ENCODE data around the gene DHDH.
"Not testable (repeated sequence)": the region's sequence is repeated elsewhere in the genome, so short reads cannot be mapped to it uniquely, and the experiment has no call there.

Gene DHDH

DNA sequence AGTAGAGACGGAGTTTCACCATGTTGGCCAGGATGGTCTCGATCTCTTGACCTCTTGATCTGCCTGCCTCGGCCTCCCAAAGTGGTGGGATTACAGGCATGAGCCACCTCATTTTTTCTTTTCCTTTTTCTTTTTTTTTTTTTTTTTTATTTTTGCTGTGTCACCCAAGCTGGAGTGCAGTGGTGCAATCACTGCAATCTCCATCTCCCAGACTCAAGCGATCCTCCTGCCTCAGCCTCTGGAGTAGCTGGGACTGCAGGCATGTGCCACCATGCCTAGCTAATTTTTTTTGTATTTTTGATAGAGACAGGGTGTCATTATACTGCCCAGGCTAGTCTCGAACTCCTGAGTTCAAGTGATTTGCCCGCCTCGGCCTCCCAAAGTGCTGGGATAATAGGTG, 31.2 kb upstream of the DHDH start:
- not testable (repeated sequence) for H3K9me3 ChIP-seq (ENCODE audit: control insufficient read depth, low read length); H3K27me3 ChIP-seq (ENCODE audit: control insufficient read depth, insufficient read depth, low read length); H3K36me3 ChIP-seq (ENCODE audit: control insufficient read depth, insufficient read depth, low read length); H3K4me3 ChIP-seq (ENCODE audit: low read length); H3K9ac ChIP-seq (ENCODE audit: low read length); H3K4me1 ChIP-seq (ENCODE audit: control insufficient read depth, insufficient read depth, low read length)

DNA sequence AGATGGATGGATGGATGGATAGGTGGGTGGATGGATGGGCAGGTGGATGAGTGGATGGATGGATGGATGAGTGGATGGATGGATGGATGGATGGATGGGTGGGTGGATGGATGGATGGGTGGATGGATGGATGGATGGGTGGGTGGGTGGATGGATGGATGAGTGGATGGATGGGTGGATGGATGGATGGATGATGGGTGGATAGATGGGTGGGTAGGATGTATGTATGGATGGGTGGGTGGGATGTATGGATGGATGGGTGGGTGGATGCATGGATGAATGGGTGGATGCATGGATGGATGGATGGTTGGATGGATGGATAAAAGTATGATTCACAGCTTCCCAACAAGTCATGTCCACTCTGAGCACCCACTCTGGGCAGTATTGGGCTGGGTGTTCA, 29.7 kb upstream of the DHDH start:
- H3K4me3 ChIP-seq (ENCODE audit: low read length); H3K9me3 ChIP-seq (ENCODE audit: control insufficient read depth, low read length); H3K36me3 ChIP-seq (ENCODE audit: control insufficient read depth, insufficient read depth, low read length); H3K4me1 ChIP-seq (ENCODE audit: control insufficient read depth, insufficient read depth, low read length); H3K27me3 ChIP-seq (ENCODE audit: control insufficient read depth, insufficient read depth, low read length); H3K9ac ChIP-seq (ENCODE audit: low read length): not testable (repeated sequence)

DNA sequence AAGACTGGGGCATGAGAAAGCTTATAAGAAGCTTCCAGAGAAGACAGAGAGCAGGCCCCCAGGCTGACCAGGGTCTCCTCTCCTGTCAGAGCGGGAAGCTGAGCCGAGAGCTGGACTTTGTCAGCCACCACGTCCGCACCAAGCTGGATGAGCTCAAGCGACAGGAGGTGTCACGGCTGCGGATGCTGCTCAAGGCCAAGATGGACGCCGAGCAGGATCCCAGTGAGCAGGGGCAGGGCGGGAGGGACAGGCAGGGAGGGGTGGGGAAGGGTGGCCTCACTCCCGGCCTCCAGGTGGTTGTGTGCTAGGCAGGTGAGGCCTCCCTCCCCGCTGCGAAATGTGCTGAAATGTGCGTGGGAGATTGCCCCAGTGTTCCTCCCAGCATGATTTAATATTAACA, 27.8 kb upstream of the DHDH start:
- no peaks in the 10 kb centered on the region for H3K9me3 ChIP-seq (ENCODE audit: control insufficient read depth, low read length)
- no peak overlapping the region for H3K4me3 ChIP-seq (ENCODE audit: low read length)
- no peak overlapping the region for H3K9ac ChIP-seq (ENCODE audit: low read length)
- H3K36me3 ChIP-seq (ENCODE audit: control insufficient read depth, insufficient read depth, low read length), result peaks cover 5% of the 10 kb centered on the region
- H3K27me3 ChIP-seq (ENCODE audit: control insufficient read depth, insufficient read depth, low read length), result no peaks in the 10 kb centered on the region
- H3K4me1 ChIP-seq (ENCODE audit: control insufficient read depth, insufficient read depth, low read length), result no peaks in the 10 kb centered on the region

DNA sequence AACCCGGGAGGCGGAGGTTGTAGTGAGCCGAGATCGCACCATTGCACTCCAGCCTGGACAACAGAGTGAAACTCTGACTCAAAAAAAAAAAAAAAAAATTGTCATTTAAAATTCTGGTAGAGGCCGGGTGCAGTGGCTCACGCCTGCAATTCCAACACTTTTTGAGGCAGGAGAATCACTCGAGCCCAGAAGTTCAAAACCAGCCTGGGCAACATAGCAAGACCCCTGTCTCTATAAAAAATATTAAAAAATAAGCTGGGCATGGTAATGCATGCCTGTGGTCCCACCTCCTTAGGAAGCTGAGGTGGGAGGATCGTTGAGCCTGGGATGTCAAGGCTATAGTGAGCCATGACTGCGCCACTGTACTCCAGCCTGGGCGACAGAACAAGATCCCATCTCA, 27.2 kb upstream of the DHDH start:
- Histone ChIP-seq H3K36me3 (ENCODE audit: control insufficient read depth, insufficient read depth, low read length) (peaks cover 11% of the 10 kb centered on the region), H3K27me3 (ENCODE audit: control insufficient read depth, insufficient read depth, low read length) (no peaks in the 10 kb centered on the region), H3K9me3 (ENCODE audit: control insufficient read depth, low read length) (no peaks in the 10 kb centered on the region), H3K9ac (ENCODE audit: low read length) (no peak overlapping the region), H3K4me3 (ENCODE audit: low read length) (no peak overlapping the region), H3K4me1 (ENCODE audit: control insufficient read depth, insufficient read depth, low read length) (no peaks in the 10 kb centered on the region)

DNA sequence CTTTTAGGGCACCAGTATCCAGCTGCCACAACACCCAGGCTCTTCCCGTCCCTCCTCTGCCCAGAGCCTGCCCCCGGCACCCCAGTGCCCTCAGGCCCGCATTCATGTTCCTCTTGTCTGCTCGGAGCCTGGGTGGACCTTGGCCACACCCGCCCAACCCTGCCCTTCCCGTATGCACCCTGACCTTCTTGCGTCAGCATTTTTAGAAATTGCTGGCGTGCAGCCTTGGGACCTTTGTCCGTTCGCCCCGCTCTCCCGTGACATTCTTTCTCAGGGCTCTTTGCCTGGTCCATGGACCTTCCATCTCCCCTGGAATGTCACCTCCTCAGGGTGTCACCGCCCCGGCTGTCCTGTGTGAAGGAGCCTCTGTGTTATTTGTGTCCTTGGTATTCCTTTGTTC, 25.8 kb upstream of the DHDH start:
- Histone ChIP-seq H3K27me3 (ENCODE audit: control insufficient read depth, insufficient read depth, low read length) (no peaks in the 10 kb centered on the region), H3K4me3 (ENCODE audit: low read length) (no peak overlapping the region), H3K36me3 (ENCODE audit: control insufficient read depth, insufficient read depth, low read length) (peaks cover 17% of the 10 kb centered on the region), H3K9me3 (ENCODE audit: control insufficient read depth, low read length) (no peaks in the 10 kb centered on the region), H3K4me1 (ENCODE audit: control insufficient read depth, insufficient read depth, low read length) (no peaks in the 10 kb centered on the region), H3K9ac (ENCODE audit: low read length) (no peak overlapping the region)

DNA sequence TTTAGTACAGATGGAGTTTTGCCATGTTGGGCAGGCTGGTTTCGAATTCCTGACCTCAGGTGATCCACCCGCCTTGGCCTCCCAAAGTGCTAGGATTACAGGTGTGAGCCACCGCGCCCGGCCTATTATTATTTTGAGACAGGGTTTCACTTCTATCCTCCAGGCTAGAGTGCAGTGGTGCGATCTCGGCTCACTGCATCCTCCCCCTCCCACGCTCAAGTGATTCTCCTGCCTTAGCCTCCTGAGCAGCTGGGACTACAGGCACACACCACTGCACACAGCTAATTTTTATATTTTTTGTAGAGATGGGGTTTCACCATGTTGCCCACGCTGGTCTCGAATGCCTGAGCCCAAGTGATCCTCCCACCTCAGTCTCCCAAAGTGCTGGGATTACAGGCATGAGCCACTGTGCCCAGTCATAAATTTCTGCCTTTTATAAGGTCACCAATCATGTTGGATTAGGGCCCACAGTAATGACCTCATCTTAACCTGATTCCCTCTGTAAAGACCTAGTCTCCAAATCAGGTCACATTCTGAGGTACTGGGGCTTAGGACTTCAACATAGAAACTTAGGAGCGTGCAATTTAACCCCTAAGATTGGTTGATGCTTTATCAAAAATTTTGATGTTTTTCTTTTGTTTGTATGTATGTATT, 23.9 kb upstream of the DHDH start:
- not testable (repeated sequence) for H3K9ac ChIP-seq (ENCODE audit: low read length); H3K9me3 ChIP-seq (ENCODE audit: control insufficient read depth, low read length); H3K27me3 ChIP-seq (ENCODE audit: control insufficient read depth, insufficient read depth, low read length); H3K4me3 ChIP-seq (ENCODE audit: low read length); H3K4me1 ChIP-seq (ENCODE audit: control insufficient read depth, insufficient read depth, low read length)
- peaks cover 17% of the 10 kb centered on the region for H3K36me3 ChIP-seq (ENCODE audit: control insufficient read depth, insufficient read depth, low read length)

DNA sequence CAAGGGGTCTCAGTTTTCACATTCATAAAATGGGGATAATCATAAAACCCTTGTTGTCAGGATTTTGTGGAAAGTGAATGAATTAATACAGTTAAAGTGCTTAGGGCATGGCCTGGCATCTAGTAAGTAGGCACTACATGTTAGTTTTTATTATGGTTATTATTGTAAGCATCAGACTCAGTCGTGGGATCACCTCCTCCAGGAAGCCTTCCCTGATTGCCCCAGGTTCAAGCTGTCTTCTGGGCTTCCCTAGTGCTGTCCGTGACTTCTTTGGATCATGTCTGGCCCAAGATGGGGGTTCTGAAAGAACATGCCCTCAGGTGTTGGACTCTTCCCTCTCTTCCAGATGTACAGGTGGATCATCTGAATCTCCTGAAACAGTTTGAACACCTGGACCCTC, 22.7 kb upstream of the DHDH start:
- H3K4me3 ChIP-seq (ENCODE audit: low read length), result no peak overlapping the region
- H3K9ac ChIP-seq (ENCODE audit: low read length), result no peak overlapping the region
- H3K4me1 ChIP-seq (ENCODE audit: control insufficient read depth, insufficient read depth, low read length), result no peaks in the 10 kb centered on the region
- H3K27me3 ChIP-seq (ENCODE audit: control insufficient read depth, insufficient read depth, low read length), result no peaks in the 10 kb centered on the region
- no peaks in the 10 kb centered on the region for H3K9me3 ChIP-seq (ENCODE audit: control insufficient read depth, low read length)
- peaks cover 12% of the 10 kb centered on the region for H3K36me3 ChIP-seq (ENCODE audit: control insufficient read depth, insufficient read depth, low read length)

DNA sequence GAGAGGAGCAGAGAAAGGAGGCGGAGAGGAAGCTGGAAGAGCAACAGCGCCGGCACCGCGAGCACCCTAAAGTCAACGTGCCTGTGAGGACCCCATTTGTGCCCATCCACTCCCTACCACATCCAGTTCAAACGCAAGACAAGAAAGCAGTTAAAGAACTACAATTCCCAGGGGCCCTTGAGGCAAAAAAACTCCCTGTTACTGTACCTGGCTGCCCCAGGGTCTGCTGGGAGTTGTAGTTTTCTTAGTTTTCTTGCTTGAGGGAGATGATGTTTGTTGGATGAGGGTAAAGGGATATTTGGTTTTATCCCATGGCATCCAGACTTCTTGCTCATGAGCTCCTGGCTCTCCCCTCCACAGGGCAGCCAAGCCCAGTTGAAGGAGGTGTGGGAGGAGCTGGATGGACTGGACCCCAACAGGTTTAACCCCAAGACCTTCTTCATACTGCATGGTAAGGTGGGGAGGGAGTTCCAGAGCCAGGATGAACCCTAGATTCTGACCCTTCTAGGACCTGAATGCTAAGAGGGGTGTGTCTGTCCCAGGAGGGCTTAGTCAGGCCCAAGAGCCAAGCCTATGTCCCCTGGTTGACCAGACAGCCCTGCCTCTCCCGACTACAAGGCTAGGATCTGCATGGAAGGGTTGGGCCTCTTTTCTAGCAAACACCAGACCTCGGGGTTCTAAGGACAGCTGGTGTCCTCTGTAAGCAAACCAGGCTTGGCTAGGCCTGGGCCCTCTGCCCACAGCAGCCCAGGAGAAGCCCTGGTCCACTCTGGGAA, 20.2 kb upstream of the DHDH start:
- H3K9me3 ChIP-seq (ENCODE audit: control insufficient read depth, low read length), result no peaks in the 10 kb centered on the region
- H3K4me1 ChIP-seq (ENCODE audit: control insufficient read depth, insufficient read depth, low read length), result no peaks in the 10 kb centered on the region
- H3K9ac ChIP-seq (ENCODE audit: low read length), result no peak overlapping the region
- H3K36me3 ChIP-seq (ENCODE audit: control insufficient read depth, insufficient read depth, low read length), result peaks cover 14% of the 10 kb centered on the region
- no peaks in the 10 kb centered on the region for H3K27me3 ChIP-seq (ENCODE audit: control insufficient read depth, insufficient read depth, low read length)
- H3K4me3 ChIP-seq (ENCODE audit: low read length), result no peak overlapping the region

DNA sequence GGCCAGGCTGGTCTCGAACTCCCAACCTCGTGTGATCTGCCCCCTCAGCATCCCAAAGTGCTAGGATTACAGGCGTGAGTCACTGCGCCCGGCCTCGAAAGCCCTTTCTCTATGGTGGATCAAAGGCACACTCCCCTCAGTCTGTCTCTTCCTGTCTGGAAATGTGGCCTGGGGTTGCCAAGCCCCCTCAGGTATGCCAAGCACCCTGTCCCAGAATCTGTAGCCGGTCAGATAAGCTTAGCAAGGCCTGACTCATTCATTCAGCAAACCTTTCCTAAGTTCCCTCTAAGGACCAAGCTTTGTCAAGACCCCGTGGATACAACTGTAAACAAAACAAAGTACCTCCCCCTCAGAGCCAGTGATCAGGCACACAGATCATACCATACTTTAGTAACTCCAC, 19.3 kb upstream of the DHDH start:
- Histone ChIP-seq H3K9me3 (ENCODE audit: control insufficient read depth, low read length) (no peaks in the 10 kb centered on the region), H3K4me3 (ENCODE audit: low read length) (no peak overlapping the region), H3K36me3 (ENCODE audit: control insufficient read depth, insufficient read depth, low read length) (peaks cover 17% of the 10 kb centered on the region)

DNA sequence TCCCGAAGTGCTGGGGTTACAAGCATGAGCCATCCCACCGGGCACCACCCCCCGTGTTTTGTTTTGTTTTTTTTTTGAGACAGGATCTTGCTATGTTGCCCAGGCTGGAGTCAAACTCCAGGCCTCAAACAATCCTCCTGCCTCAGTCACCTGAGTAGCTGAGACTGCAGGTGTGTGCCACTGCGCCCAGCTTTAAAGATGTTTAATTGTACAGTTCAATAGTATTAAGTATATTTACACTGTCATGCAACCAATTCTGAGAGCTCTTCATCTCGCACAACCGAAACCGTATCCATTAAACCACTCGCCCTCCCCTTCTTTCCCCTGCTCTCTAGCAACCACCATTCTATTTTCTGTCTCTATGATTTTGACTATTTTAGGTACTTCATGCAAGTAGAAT, 17.7 kb upstream of the DHDH start:
- Histone ChIP-seq H3K4me3 (ENCODE audit: low read length) (no peak overlapping the region), H3K9ac (ENCODE audit: low read length) (no peak overlapping the region), H3K36me3 (ENCODE audit: control insufficient read depth, insufficient read depth, low read length) (peaks cover 17% of the 10 kb centered on the region), H3K4me1 (ENCODE audit: control insufficient read depth, insufficient read depth, low read length) (no peaks in the 10 kb centered on the region), H3K27me3 (ENCODE audit: control insufficient read depth, insufficient read depth, low read length) (no peaks in the 10 kb centered on the region), H3K9me3 (ENCODE audit: control insufficient read depth, low read length) (no peaks in the 10 kb centered on the region)

More for the DNA sequence above, 19.3 kb upstream of the DHDH start:
- H3K27me3 ChIP-seq (ENCODE audit: control insufficient read depth, insufficient read depth, low read length), result no peaks in the 10 kb centered on the region
- no peaks in the 10 kb centered on the region for H3K4me1 ChIP-seq (ENCODE audit: control insufficient read depth, insufficient read depth, low read length)
- H3K9ac ChIP-seq (ENCODE audit: low read length), result no peak overlapping the region

DNA sequence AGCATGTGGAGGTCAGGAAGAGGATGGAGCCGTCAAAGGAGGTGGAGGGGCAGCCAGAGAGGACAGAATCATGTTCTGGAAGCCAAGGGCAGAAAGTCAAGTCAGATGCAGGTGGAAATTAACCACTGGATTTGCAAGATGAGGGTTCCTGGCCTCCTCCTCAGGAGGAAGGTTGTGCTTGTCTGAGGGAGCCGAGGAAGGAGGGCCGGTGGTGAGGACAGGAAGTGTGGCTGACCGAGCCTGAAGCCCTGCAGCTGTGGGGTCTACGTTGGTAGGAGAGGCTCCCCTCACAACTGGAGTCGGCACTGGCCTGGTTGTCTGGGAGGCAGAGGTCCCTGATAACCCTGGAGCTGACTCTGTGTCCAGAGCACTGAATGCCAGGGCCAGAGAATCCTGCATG, 15.4 kb upstream of the DHDH start:
- no peaks in the 10 kb centered on the region for H3K27me3 ChIP-seq (ENCODE audit: control insufficient read depth, insufficient read depth, low read length)
- no peak overlapping the region for H3K9ac ChIP-seq (ENCODE audit: low read length)
- H3K9me3 ChIP-seq (ENCODE audit: control insufficient read depth, low read length), result no peaks in the 10 kb centered on the region
- peaks cover 11% of the 10 kb centered on the region for H3K36me3 ChIP-seq (ENCODE audit: control insufficient read depth, insufficient read depth, low read length)
- no peak overlapping the region for H3K4me3 ChIP-seq (ENCODE audit: low read length)
- no peaks in the 10 kb centered on the region for H3K4me1 ChIP-seq (ENCODE audit: control insufficient read depth, insufficient read depth, low read length)

DNA sequence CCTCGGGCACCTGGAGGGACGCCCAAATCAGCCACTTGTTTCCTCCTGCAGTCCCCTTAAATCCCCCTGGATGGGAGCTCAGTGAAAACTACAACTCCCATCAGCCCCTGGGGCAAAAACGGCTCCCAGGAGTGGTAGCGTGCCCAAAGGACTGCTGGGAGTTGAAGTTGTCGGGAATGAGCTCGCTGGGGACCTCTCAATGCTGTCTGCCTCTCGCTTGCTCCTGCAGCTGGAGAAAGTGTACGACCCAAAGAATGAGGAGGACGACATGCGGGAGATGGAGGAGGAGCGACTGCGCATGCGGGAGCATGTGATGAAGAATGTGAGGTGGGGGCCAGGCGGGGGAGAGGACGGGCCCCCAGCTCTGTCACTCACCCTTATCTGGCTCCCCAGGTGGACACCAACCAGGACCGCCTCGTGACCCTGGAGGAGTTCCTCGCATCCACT, 14.7 kb upstream of the DHDH start:
- Histone ChIP-seq H3K27me3 (ENCODE audit: control insufficient read depth, insufficient read depth, low read length) (no peaks in the 10 kb centered on the region), H3K36me3 (ENCODE audit: control insufficient read depth, insufficient read depth, low read length) (peaks cover 11% of the 10 kb centered on the region), H3K9me3 (ENCODE audit: control insufficient read depth, low read length) (no peaks in the 10 kb centered on the region), H3K4me3 (ENCODE audit: low read length) (no peak overlapping the region), H3K4me1 (ENCODE audit: control insufficient read depth, insufficient read depth, low read length) (no peaks in the 10 kb centered on the region), H3K9ac (ENCODE audit: low read length) (no peak overlapping the region)
